CD4-positive, alpha-beta T cell (primary cell): Measurements from ENCODE around the gene TSKU. TPM values are rescaled to one million over a fixed set of nuclear protein-coding genes. Genes with fewer than 3 reads are reported as not detected.

Source experiments
- ATAC-seq: fragments of 200-7000 bp; cut with Tn5 transposase; one replicate; pipeline ENCODE4 v1.10.0; 2022; ENCODE audit warnings: mild to moderate bottlenecking; ENCODE audit not compliant: poor library complexity
- CTCF ChIA-PET: fragments of 350-600 bp; sonication (Branson Sonifier 250); formaldehyde crosslinking; loops from one replicate; lab custom pipeline; 2021; ENCODE audit warnings: antibody characterized with exemption, inconsistent platforms; lab: Charles Lee
- POLR2A ChIA-PET: fragments of 350-600 bp; sonication (Branson Sonifier 250); formaldehyde crosslinking; loops from one replicate; lab custom pipeline; 2021; ENCODE audit warnings: antibody characterized with exemption, inconsistent platforms; lab: Charles Lee
- DNase-seq, 14 experiments: peaks; one replicate each; pipeline ENCODE4 v3.0.0-alpha.2; 2013 to 2020; ENCODE audit warnings: mixed read lengths in 2 of 14
- H3K27ac ChIP-seq, 2 donors: one replicate each; pipeline versions ENCODE4 v1.5.1 to v1.7.0; 2013; ENCODE audit warnings: low read length in 2 of 2, low read depth in 1 of 2, mild to moderate bottlenecking in 1 of 2
- H3K27me3 ChIP-seq, 2 experiments: 1 replicate in 1 of 2; 2 replicates in 1 of 2; pipeline versions ENCODE4 v1.6.1 to v1.7.0; 2013; ENCODE audit warnings: low read length in 2 of 2, control low read depth in 1 of 2, mild to moderate bottlenecking in 1 of 2, moderate library complexity in 1 of 2; ENCODE audit not compliant: insufficient read depth in 2 of 2, control insufficient read depth in 1 of 2
- H3K36me3 ChIP-seq: one replicate; pipeline ENCODE4 v1.6.1; 2013; ENCODE audit warnings: low read length, control low read depth; ENCODE audit not compliant: insufficient read depth
- H3K4me1 ChIP-seq: one replicate; pipeline ENCODE4 v1.6.1; 2013; ENCODE audit warnings: low read length, control low read depth; ENCODE audit not compliant: insufficient read depth
- H3K4me3 ChIP-seq: one replicate; pipeline ENCODE4 v1.5.1; 2013; ENCODE audit warnings: mild to moderate bottlenecking, low read length, moderate library complexity
- H3K9me3 ChIP-seq, 2 experiments: 1 replicate in 1 of 2; 2 replicates in 1 of 2; pipeline versions ENCODE4 v1.6.1 to v1.7.0; 2013; ENCODE audit warnings: low read length in 2 of 2, mild to moderate bottlenecking in 2 of 2, control low read depth in 1 of 2, moderate library complexity in 1 of 2; ENCODE audit not compliant: control insufficient read depth in 1 of 2, insufficient read depth in 1 of 2
- H3K27ac Mint-ChIP-seq: one replicate; pipeline ENCODE4 v1.8.0; 2020; ENCODE audit warnings: mixed read lengths
- H3K27me3 Mint-ChIP-seq: one replicate; pipeline ENCODE4 v1.8.0; 2021; ENCODE audit warnings: mixed read lengths
- H3K36me3 Mint-ChIP-seq: one replicate; pipeline ENCODE4 v1.8.0; 2021; ENCODE audit warnings: low read depth, mixed read lengths
- H3K4me1 Mint-ChIP-seq: one replicate; pipeline ENCODE4 v1.8.0; 2021; ENCODE audit warnings: low read depth, mixed read lengths
- H3K4me3 Mint-ChIP-seq: one replicate; pipeline ENCODE4 v1.8.0; 2020; ENCODE audit warnings: mild to moderate bottlenecking, mixed read lengths
- H3K9me3 Mint-ChIP-seq: one replicate; pipeline ENCODE4 v1.8.0; 2020; ENCODE audit warnings: mixed read lengths
- intact Hi-C, 2 experiments: fragments of 100-400 bp; cut with DNase I in 1 of 2; cut with micrococcal nuclease in 1 of 2; formaldehyde crosslinking; loops; one replicate each; pipeline versions ENCODE4 v1.15.1 to v1.9.0; 2023 to 2025; cut with DNase I, micrococcal nuclease
- total RNA-seq, 174 experiments: library from RNA in 2 of 174; stranded (reverse) in 2 of 174; gene quantifications; one replicate each; pipeline ENCODE4 v1.2.3 and lab custom pipeline; 2021 to 2026
- TF ChIP-seq, protein P1 (sequence below): fragments of 200-600 bp; IDR thresholded peaks from one replicate; pipeline ENCODE4 v1.8.0; 2022; ENCODE audit warnings: antibody characterized with exemption, mild to moderate bottlenecking

TSKU gene
- total RNA-seq, 2 experiments from 2014 or later = 0.06 TPM; not detected in 1

DNA sequence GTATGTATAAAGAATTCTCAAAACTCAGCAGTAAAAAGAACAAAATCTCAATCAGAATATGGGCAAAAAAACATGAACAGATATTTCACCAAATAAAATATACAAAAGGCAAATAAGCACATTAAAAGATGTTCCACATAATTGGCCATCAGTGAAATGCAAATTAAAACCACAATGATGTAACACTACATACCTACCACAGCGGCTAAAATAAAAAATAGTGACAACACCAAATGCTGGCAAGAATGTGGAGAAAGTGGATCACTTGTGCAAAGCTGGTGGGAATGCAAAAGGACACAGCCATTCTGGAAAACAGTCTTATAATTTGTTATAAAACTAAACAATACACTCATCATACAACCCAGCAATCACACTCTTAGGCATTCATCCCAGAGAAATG is 39.2 kb downstream of the TSKU start:
- Mint-ChIP-seq H3K4me1 (no peaks in the 10 kb centered on the region), H3K27ac (no peak overlapping the region), H3K36me3 (no peaks in the 10 kb centered on the region), H3K9me3 (no peaks in the 10 kb centered on the region), H3K4me3 (no peak overlapping the region), H3K27me3 (peaks cover 5% of the 10 kb centered on the region)
- Histone ChIP-seq H3K4me1 (peaks cover 4% of the 10 kb centered on the region), H3K9me3 (peaks cover 0 to 3% of the 10 kb centered on the region in 2 experiments), H3K27ac (no peak overlapping the region), H3K36me3 (no peaks in the 10 kb centered on the region), H3K27me3 (peaks cover 0 to 4% of the 10 kb centered on the region in 2 experiments), H3K4me3 (no peak overlapping the region)
- TF ChIP-seq, protein P1, sequence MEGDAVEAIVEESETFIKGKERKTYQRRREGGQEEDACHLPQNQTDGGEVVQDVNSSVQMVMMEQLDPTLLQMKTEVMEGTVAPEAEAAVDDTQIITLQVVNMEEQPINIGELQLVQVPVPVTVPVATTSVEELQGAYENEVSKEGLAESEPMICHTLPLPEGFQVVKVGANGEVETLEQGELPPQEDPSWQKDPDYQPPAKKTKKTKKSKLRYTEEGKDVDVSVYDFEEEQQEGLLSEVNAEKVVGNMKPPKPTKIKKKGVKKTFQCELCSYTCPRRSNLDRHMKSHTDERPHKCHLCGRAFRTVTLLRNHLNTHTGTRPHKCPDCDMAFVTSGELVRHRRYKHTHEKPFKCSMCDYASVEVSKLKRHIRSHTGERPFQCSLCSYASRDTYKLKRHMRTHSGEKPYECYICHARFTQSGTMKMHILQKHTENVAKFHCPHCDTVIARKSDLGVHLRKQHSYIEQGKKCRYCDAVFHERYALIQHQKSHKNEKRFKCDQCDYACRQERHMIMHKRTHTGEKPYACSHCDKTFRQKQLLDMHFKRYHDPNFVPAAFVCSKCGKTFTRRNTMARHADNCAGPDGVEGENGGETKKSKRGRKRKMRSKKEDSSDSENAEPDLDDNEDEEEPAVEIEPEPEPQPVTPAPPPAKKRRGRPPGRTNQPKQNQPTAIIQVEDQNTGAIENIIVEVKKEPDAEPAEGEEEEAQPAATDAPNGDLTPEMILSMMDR = no peak
- intact Hi-C loops = no loop called here
- ATAC-seq = no peak
- DNase-seq = no peak
- CTCF ChIA-PET = no interaction called here
- POLR2A ChIA-PET = no interaction called here

DNA sequence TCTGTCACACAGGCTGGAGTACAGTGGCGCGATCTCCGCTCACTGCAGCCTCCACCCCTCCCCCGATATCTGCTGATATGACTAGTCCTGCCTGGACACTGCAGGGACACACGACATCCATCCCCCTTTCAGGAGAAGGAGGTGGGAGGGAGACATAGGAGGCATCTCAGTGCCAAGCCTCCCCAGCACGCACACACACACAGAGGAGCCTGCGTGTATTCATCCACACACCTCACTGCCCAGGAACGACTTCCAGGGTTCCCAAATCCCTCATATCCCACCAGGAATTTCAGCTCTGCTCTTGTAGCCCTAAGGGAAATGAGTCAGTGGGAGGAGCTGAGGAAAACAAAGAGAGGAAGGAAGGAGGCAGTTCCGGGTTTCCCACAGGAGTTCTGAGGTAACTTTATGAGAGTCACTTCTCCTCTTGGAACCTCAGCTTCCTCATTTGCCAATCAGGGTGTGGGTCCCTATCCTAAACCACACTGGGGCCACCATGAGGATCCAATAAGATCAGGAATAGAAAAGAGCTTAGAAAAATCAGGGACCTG is 40.4 kb downstream of the TSKU start:
- TF ChIP-seq, protein P1 = no peak
- ChIA-PET CTCF (no interaction called here), POLR2A (no interaction called here)
- peaks cover 0 to 3% of the 10 kb centered on the region in 2 experiments for H3K9me3 ChIP-seq
- ATAC-seq (no peak), DNase-seq (peak in 2 of 14 experiments; percentile 28 to 39)
- Mint-ChIP-seq H3K9me3 (no peaks in the 10 kb centered on the region), H3K27me3 (peaks cover 5% of the 10 kb centered on the region), H3K27ac (no peak overlapping the region), H3K4me1 (no peaks in the 10 kb centered on the region), H3K4me3 (no peak overlapping the region), H3K36me3 (no peaks in the 10 kb centered on the region)
- intact Hi-C loops = no loop called here
- H3K27ac ChIP-seq = no peak overlapping the region
- no peak overlapping the region for H3K4me3 ChIP-seq
- no peaks in the 10 kb centered on the region for H3K36me3 ChIP-seq
- peaks cover 4% of the 10 kb centered on the region for H3K4me1 ChIP-seq
- H3K27me3 ChIP-seq = peaks cover 0 to 4% of the 10 kb centered on the region in 2 experiments

DNA sequence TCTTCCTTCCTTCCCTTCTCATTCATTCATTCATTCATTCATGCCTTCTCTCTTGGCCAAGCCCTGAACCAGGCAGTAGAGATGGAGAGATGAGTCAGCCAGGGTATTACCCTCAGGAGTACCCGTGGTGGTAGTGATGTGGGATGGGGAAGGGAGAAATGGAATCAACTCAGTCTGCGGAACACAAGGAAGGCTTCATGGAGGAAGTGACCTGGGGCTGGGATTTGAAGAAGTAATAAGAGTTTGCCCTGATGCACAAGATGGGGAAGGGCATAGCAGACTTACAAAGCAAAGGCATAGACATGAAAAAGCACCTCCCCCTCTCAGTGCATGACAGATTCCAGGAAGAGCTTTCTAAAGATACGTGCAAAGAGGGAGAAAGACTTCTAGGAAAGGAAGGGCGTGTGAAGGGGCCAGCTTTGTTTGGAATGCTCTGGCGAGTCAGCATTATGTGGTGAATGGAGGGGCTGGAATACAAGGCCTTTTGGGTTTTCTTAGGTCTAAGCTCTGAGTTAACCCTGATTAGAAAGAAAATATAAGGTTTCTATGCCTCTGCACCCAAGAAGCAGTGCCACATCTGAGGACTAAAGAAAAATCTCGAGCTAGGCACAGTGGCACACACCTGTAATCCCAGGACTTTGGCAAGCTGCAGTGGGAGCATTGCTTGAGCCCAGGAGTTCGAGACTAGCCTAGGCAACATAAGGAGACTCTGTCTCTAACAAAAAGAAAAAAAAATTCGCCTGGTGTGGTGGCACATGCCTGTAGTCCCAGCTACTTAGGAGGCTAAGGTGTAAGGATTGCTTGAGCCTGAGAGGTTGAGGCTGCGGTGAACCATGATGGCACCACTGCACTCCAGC is 41.2 kb downstream of the TSKU start:
- H3K27ac Mint-ChIP-seq = no peak overlapping the region

More for the DNA sequence above, 41.2 kb downstream of the TSKU start:
- ATAC-seq = no peak
- H3K9me3 ChIP-seq = peaks cover 0 to 3% of the 10 kb centered on the region in 2 experiments
- Mint-ChIP-seq H3K27me3 (peaks cover 4% of the 10 kb centered on the region), H3K36me3 (no peaks in the 10 kb centered on the region), H3K9me3 (no peaks in the 10 kb centered on the region), H3K4me3 (no peak overlapping the region), H3K4me1 (no peaks in the 10 kb centered on the region)
- H3K4me1 ChIP-seq = peaks cover 4% of the 10 kb centered on the region
- TF ChIP-seq, protein P1 = no peak
- peaks cover 0 to 4% of the 10 kb centered on the region in 2 experiments for H3K27me3 ChIP-seq
- DNase-seq = peak in 2 of 14 experiments; percentile 38 to 39
- intact Hi-C loops = no loop called here
- H3K36me3 ChIP-seq = no peaks in the 10 kb centered on the region
- CTCF ChIA-PET = no interaction called here
- POLR2A ChIA-PET = no interaction called here
- no peak overlapping the region for H3K4me3 ChIP-seq
- H3K27ac ChIP-seq = no peak overlapping the region
